Stimulated activated CD8-positive, alpha-beta memory T cell treated with anti-CD3 and anti-CD28 coated beads, Interleukin-4, amount 100 ng/mL, for 24 hours (primary cell): ENCODE data around the gene CES5A.
"Not testable (repeated sequence)": the region's sequence is repeated elsewhere in the genome, so short reads cannot be mapped to it uniquely, and the experiment has no call there.

ENCODE experiments used
- DNase-seq: peaks from one replicate; pipeline ENCODE4 v3.0.0-alpha.2; 2020; ENCODE audit warnings: low read depth

Gene CES5A

DNA sequence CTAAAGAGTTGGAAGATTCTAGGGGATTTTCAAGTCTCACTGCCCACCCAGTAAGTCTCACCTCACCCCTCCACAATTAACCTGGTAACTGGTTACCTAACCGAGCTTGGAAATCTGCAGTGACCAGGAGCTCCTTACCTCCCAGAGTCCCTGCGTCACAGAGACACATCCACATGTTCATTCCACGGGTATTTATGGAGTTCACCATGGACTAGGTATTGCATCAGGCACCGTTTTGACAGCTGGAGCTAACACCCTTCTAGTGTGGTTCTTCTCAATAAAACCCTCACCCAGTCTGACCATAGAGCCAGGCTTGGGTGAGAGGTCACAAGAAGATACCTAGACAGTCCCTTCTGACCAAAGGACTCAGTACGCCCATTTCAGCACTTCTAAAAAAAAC is 2.1 kb downstream of the CES5A start:
- DNase-seq, result no peak

DNA sequence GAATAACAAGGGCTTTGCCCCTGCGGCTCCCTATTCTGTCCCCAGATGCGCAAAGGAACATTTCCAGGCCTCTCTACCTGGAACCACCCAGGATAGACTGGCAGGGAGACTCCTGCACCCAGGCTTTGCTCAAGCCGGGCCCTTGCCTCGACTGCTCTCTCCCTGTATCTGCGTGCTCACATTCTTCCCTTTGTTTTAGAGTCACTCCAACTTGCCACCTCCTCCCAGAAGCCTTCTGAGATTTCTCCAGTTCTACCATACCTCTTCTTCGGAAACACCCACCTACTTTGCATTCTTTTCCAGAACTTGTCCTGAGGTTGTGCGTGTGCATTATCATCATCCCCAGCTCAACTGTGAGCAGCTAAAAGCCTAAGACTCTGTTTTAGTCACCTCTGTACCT is 3.0 kb downstream of the CES5A start:
- DNase-seq, result no peak

DNA sequence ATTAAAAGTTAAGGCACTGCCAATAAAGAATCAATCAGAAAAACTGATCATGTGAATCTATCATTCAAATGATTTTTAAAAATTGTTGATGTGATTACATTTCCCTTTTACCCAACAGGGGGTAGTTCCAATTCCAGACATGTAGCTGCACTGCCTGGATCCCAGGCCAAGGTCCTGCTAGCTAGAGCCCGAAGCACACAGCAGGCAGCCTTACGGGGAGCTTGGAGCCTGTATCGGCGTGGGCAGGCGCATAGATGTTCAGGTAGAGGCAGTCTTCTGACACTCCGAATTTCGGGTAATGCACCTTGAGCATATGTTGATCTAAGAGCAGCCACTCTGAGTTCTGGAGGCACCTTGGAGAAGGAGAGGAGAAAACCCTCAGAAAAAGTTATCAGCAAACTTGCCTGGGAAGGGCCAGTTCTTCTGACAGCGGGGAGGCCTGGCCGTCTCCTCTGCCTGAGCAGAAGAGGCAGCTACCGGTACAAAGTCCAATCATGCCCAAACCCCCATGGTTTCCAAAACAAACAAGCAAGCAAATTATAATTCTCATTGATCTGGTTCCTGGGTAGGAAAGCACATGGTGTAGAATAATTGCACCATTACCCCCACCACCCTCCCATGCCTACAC is 3.6 kb downstream of the CES5A start:
- DNase-seq, result no peak

DNA sequence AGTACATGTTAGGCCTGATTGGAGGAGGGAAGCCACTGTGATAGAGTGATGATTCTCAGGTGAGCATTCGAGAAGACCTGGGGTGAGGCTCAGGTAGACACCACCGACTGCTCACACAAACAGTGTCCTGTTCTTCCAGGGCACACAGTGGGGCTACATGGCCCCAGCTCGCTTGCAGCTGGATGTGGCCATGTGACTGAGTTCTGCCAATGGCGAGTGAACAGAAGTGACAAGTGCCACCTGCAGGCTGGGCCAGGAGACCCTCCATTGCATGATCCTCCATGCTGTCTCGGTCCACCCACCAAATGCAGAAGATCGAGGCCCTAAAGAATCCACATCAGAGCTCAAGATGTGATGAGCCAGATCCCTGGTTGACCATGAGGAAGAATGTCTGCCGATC is 6.2 kb downstream of the CES5A start:
- DNase-seq, result no peak

DNA sequence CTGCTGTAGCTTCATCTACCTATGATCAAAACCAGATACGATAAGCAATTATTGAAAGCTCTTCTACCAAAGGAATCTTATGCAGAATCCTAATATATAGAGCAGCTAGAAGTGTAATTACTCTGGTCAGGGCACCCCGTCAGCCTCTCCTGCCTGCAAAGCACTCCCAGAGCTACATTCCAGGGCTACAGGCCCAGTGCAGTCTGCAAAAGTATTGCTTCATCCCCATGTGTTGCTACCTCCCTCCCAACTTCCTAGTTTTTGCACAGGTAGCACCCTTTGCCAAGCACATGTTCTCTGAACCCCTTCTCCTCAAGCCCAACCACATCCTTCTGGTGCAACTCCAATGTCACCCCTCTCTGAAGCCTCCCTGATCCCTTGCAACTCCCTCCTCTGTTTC is 7.0 kb downstream of the CES5A start:
- DNase-seq, result no peak

DNA sequence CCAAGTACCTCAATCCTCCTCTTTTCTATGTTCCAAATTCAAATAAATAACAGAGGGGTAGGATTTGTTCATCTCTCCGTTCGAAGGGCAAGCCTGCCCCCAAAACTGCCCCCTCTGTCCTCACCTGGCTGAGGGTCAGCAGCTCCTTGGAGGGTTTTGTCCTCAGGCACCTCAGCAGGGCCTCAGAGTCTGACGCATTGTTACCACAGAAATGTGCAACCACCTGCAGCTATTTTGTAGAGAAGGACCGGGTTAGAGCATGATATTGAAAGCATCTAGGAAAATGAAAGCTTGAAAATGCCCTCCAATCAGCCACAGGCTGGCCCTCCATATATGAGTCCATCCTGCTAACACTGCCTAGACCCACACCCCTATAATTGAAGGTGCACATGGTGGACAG is 13.9 kb downstream of the CES5A start:
- no peak for DNase-seq

DNA sequence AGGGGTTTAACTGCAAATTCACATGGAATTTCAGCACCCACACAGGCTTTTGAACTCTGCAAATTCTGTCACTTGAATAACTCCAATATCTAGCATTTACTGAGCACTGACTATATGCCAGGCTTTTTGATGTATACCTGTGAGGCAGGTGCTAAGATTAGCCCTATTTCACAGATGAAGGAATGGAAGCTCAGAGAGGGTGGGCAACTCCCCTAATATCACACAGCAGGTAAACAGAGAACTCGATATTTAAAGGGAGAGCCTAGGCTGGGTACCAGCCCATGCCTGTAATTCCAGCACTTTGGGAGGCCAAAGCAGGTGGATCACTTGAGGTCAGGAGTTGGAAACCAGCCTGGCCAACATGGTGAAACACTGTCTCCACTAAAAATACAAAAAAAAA is 17.5 kb downstream of the CES5A start:
- not testable (repeated sequence) for DNase-seq

DNA sequence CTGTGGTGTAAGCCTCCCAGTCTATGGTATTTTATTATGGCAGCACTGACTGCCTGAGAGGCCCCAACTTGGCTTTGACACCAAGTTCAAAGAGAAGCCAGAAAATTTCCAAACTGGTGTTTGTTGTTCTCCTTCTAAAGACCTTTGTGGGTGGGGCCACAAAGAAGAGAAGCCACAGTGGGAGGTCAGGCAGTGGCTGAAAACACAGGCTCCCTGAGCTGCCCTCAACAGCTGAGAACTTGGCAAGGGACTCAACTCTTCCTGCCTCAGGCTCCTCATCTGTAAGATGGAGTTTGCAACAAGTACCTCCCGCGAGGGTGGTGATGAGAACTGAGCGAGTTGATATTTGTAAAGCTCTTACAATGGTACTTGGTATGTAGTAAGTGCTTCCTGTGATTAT is 18.2 kb downstream of the CES5A start:
- no peak for DNase-seq

DNA sequence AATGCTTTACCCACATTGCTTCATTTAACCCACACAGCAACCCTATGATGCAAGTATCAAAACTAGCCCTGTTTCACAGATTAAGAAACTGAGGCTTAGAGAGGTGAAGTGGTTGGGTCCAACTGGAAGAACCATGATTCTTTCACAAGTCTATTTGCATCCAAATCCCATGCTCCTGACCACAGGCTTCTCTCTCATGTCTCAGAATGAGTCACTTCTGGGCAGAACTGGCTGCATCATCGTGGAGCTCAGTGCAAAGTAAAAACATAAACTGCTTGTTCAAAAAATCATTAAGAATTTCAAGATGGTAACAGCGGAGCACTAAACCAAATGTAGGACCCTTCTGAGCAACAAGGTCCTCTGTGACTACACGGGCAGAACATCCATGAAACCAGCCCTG is 22.1 kb downstream of the CES5A start:
- DNase-seq, result no peak

DNA sequence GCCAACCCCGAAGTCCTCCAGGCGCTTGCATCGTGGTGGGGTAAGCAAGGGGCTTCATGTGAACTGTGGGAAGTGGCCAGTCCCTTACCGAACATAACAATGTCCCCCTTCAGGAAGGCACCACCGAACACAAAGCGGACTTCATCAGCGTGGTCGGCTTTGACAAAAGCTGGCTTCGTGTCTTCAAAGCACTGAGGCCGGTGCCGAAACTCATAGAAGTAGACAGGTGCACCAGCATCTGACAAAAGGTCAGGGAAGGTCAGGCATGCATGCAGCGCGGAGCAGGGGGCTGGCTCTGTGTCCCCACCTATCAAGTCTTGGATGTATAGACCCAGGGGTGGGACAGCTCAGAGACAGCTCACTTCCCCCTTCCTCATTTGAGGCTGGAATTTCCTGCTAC is 25.6 kb downstream of the CES5A start:
- DNase-seq, result no peak

DNA sequence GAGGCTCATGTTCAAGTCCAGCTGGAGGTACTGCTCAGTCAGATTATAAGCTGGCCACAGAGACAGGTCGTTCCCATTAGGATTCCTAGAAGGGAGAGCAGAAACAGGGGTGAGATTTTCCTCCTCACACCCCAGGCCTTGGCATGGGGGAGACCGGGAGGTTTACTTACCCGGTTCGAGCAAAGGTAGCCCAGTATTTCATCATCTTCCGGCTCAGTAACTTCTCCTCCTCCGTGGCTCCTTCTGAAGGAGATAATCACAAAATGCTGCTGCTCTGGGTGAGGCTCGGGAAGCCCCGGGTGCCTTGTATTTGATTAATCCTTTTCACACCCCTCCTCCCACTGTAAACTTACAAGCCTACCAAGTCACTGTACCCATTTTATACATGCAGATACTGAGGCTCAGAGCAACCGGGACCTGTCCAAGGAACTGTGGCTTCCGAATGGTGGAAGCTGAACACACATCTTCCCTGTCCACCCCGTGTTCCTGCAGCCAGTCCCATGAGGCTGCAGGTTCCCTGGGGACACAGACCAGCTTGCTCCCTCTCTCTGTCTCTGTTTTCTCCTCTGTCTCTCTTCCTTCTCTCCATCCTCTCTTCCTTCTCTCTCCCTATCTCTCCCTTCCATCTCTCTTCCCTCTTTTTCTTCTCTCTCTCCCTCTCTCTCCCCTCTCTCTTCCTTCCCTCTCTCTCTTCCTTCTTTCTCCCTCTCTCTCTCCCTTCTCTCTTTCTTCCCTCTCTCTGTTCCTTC is 28.4 kb downstream of the CES5A start:
- DNase-seq, result no peak

DNA sequence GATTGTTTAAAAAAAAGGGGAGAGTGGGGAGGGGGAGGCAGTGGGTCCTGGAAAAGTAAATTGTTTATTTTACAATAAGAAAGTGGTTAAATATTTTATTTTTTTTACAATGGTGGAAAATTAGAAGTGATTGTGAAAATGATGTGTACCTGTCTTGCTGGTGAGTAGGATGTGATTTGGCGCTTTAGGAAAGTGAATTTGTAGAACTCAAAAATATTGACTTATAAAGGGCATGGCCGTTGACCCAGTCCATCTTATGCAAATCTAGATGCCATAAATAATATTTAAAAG is 32.1 kb downstream of the CES5A start:
- no peak for DNase-seq

DNA sequence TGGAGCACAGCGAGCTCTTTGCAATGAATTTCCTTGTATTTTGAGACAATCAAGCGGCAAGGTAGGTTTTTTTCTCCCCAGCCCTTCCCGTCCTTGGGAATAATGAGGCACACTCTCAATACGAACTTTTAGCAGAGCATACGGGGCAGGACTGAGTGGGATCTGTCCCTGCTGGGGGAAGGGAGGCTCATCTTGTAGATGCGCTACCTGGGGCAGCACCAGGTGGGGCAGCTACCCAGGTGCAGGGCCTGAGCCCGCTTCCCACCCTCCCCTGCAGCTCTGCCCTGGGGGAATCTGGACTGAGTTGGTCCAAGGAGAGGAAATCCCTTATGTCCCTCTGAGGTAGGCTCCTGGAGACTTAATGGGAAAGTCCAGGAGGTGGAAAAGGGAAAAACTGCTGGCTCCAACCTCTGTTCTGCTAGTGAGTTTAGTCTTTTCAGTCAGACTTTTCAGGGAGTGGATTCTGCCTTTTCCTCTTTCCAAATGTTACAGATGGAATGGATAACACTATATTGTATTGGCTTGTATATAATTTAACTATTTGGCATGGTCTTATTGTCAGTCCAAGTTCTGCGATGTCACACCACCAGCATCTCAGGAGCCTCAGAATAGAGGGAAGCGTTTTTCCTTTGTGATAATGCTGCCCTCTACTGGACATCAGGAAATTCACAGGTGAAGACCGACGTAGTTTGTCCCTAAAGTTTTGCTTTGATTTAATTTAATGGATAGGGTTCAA is 32.6 kb downstream of the CES5A start:
- DNase-seq, result no peak

DNA sequence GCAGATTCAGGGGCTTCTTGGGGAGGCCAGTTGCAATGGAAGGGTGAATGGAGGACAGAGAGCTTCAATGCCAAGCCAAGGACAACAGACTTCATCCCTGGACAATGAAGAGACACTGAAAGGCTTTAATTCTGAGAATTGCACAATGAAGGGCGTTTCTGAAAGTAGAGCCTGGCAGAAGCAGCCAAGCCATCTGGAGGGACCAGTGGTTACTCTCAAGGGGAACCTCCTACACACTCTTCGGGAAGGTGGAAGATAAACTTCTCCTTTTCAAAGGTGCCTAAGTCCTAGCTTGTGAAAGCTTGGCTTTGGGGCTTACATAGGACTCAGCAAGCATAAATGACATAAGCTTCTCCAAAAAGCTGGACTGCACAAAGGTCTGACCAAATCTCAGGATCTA is 36.1 kb downstream of the CES5A start:
- DNase-seq, result no peak

DNA sequence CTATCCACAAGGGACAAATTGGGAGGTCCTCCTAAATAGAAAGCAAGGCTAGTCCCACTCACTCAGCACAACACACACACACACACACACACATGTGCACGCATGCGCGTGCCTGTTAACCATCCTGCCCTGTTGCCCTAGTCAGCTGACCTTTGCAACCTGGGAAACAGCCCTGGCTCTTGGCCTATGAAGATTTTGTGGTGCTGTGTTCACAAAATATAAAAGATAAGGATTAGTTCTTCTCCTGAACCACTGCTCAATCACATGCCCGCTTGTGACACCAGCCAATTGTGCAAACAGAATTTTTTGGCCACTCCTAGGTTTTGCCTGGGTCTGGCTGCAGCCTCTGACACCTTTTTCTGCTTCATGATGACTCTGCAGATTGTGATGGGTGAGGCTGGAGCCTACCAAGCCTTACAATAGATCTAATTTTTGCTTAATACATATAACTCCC is 39.0 kb downstream of the CES5A start:
- no peak for DNase-seq

DNA sequence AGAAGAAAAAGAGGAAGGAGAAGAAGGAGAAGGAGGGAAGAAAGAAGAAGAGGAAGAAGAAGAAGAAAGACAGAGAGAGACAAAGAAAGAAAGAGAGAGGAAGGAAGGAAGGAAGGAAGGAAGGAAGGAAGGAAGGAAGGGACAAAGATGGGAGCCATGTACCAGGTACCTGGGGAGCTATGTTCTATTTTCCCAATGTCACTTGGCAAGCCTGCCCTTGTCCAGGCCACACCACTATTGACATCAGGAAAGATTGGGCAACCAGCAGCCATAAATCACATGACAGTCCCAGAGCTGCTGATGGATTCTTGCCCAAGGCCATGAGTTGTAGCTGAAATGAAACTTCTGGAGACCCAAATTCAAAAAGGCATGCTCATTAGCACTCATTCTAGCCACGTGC is 39.6 kb downstream of the CES5A start:
- DNase-seq, result no peak

DNA sequence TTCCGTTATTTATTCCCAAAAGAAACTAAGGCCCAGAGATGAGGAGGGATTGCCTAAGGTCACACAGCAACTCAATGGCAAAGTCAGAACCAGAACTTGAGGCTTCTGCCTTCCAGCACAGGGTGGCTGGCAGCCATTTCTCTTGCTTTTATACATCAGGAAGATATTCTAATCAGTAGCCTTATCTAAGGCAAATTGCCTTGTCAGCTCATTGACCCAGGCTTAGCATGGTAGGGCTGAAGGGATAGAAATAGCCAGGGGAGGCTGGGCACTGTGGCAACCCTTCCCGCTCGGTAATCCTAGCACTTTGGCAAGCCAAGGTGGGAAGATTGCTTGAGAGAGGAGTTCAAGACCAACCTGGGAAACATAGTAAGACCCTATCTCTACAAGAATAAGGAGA is 40.0 kb downstream of the CES5A start:
- DNase-seq, result not testable (repeated sequence)

DNA sequence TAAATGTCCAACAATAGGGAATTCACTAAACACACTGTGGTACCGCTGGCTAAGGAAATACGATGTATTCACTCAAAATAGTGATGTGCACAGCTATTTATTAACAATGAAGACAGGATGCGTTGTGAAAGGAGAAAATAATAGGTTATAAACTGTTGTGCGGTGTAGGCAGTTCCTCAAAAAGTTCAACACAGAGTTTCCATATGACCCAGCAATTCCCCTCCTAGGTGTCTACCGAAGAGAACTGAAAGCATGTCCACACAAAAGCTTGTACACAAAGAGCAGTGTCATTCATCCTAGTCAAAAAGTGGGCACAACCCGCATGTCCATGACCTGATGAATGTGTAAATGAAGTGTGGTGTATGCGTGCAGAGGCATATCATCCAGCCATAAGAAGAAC is 41.1 kb downstream of the CES5A start:
- no peak for DNase-seq

DNA sequence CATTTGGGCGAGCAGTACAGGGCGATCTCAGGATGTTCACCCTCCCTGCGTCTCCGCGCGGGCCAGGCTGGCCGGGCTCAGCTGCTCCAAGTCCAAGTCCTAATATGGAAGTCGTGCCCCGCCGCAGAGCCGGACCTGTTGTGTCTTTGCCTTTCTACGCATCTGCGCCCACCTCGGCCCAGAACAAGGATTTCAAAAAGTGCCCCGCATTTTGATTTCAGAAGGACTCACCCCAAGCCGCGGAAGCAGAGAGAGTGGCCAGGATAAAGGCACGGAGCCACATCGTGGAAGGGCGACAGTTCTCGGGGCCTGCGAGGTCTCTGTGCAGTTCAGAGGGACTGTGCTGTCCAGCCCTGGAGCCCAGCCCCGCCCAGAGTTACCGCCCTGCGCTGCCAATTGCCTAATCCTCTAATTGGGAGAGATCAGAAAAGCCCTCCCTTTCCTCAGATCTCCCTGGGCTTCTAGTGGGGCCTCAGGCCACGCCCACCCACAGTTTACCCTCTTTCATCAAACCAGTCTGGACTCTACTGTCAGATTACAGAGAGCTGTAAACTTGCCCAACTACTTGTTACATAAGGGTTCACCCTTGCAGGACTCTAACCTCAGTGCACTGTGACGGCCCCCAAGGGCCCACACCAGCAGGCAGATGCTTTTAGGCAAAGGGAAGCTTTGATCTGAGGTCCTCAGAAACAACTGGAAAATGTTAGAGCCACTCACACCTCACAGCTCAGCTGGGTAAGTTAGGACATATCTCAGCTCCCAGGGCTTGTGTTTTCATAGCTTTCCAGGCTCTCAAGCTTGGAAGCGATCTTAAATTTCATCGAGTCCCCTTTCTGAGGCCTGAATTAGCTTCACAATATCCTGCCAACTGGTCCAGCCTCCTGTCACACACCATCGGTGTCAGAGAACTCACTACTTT is 42.1 kb downstream of the CES5A start, which contains the start of gene CES1:
Gene CES1 (minus strand): TSS at position 324 of the 919 bp plus-strand sequence. CDS start 41 bp downstream, at position 283.
- DNase-seq, result no peak

DNA sequence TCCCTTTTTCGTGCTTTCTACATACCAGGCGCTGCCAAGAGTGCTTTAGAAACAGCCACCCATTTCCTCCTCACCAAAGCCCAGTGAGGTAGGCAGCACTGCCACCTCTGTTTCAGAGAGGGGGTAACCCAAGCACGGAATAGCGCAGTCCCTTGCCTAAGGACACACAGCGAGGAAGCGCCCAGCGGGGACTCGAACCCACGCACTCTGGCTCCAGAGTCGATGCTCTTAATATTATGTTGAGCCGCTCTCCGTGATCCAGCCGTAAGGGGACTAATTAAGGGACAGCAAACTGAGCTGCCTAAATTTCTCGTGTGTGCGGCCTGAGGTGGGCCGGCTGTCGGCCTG is 42.8 kb downstream of the CES5A start:
- no peak for DNase-seq

DNA sequence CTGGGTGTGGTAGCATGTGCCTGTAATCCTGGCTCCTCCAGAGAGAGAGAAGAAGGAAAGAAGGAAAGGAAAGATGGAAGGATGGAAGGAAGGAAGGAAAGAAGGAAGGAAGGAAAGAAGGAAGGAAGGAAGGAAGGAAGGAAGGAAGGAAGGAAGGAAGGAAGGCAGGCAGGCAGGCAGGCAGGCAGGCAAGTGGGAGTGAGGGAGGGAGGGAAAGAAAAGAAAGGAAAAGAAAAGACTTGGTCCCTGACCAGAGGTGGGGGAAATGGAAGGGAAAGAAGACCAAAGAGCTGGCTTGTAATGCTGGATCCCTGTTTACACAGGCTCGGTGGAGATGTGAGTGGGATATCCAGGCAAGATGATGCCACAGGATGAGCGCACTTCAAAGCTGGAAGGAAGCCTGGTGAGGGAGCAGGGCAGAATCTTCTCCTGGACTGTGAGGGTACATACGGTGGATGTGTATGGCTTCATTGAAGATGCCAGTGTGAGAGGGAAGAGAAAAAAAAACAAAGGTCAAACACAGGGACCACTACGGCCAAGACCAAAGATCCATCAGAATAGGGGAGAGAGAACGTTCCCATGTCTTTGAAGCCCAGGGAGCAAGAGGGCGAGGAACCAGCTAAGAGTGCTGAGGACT is 44.4 kb downstream of the CES5A start:
- no peak for DNase-seq

DNA sequence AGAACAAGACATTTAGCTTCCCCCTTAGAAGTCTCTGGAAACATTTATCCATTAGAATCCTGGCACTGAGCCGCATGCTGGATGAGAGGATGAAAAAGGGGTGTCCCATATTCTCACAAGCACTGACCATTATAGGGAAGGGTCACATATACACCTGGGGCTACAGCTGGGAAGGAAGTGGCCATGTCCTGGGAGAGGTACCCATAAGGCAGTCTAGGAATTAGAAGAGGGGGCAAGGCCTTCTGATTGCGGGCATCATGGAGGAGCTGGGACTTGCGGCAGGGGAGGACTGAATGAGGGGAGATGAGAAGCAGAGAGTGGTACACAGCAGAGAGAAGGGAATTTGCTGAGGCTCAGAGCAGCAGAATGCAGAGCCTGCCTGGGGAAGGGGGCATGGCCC is 45.9 kb downstream of the CES5A start:
- not testable (repeated sequence) for DNase-seq
